Mucosa of descending colon (tissue), 3 donors: ENCODE data around the gene NEMP1. TPM values are rescaled to one million over a fixed set of nuclear protein-coding genes. Genes with fewer than 3 reads are reported as not detected.

Experiments
- ATAC-seq: fragments of 200-7000 bp; cut with Tn5 transposase; one replicate; pipeline ENCODE4 v1.9.1; 2020; ENCODE audit warnings: mild to moderate bottlenecking, moderate library complexity
- DNase-seq, 3 donors: peaks; one replicate each; pipeline ENCODE4 v3.0.0-alpha.2; 2020
- H3K36me3 ChIP-seq: fragments of 200-600 bp; one replicate; pipeline ENCODE4 v1.8.0; 2021; ENCODE audit warnings: low read depth, mild to moderate bottlenecking
- H3K4me1 ChIP-seq: fragments of 200-600 bp; one replicate; pipeline ENCODE4 v1.8.0; 2021; ENCODE audit warnings: low read depth, mild to moderate bottlenecking
- H3K4me3 ChIP-seq: fragments of 200-600 bp; one replicate; pipeline ENCODE4 v1.8.0; 2021; ENCODE audit warnings: mild to moderate bottlenecking
- H3K9me3 ChIP-seq: fragments of 200-600 bp; one replicate; pipeline ENCODE4 v1.8.0; 2021; ENCODE audit warnings: mild to moderate bottlenecking
- intact Hi-C, 2 donors: fragments of 100-400 bp; cut with DNase I in 1 of 2; cut with micrococcal nuclease in 1 of 2; formaldehyde crosslinking; loops; one replicate each; pipeline versions ENCODE4 v1.11.0 to v1.11.1; 2022; cut with DNase I, micrococcal nuclease
- total RNA-seq, 3 donors: library from RNA; stranded (reverse); fragmentation: NEBNext Ultra II Directional in 2 of 3; extraction: Animal tissue kit (Norgen Biotek cat#: 25700) in 2 of 3; gene quantifications; one replicate each; pipeline versions ENCODE4 v1.2.1 to v1.2.4, GENCODE V29; 2021 to 2023
- TF ChIP-seq, protein P1 (sequence below): fragments of 200-600 bp; IDR thresholded peaks from one replicate; pipeline ENCODE4 v1.8.0; 2022; ENCODE audit warnings: antibody characterized with exemption, mild to moderate bottlenecking
- donor health status: DM: no; HTN: no; CAD: no; lungs with moderate emphysema.
- donor health status: DM: no; HTN: no; CAD: no.
- donor health status: DM: no; HTN: yes; CAD: no.

Gene NEMP1
- total RNA-seq, 3 donors from 2014 or later: 6.3 to 16.9 (median 10.2) TPM

DNA sequence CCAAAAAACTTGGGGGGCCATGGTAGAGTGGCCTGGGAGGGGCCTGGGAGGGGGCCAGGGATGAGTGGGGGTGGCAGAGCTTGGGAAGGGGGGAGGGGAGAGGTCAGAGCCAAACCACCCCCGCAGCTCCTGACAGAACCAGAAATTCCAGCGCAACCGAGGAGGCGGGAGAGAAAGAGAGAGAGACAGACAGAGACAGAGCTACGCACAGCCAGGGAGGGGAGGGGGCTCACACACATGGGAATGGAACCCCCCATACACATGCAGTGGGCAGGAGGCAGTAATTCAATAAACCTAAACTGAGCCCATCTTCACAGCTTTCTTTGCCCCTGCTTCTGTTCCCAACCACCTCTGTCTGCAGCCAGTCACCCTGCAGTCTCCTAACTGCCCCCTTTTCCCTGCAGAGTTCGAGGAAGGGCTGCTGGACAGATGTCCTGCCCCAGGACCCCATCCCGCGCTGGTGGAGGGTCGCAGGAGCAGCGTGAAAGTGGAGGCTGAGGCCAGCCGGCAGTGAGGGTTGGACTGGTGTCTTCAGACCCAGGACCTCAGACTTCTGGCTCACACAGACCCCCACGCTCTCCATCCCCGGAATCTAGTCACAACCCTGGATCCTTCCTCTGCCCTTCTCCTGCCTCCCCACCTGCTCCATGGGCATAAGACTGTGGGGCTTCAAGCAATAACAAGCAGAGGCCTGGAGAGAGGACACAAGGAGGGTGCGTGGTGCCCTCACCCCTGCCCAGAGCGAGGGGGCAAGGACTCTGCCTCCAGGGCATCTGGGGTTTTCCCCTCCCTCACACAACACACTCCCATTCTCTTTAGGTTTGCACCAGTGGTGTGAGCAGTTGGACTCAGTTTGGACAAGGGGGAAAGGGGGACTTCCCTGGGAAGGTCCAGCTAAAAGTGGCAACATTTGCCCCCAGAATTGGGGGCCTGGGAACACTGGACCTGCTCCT lies 15.9 kb upstream of the NEMP1 start:
- ATAC-seq (no peak), DNase-seq (peak in 1 of 3 donors; percentile 27)
- H3K9me3 ChIP-seq: no peaks in the 10 kb centered on the region
- intact Hi-C loops: no loop called here
- no peaks in the 10 kb centered on the region for H3K36me3 ChIP-seq
- no peak overlapping the region for H3K4me3 ChIP-seq
- TF ChIP-seq, protein P1, sequence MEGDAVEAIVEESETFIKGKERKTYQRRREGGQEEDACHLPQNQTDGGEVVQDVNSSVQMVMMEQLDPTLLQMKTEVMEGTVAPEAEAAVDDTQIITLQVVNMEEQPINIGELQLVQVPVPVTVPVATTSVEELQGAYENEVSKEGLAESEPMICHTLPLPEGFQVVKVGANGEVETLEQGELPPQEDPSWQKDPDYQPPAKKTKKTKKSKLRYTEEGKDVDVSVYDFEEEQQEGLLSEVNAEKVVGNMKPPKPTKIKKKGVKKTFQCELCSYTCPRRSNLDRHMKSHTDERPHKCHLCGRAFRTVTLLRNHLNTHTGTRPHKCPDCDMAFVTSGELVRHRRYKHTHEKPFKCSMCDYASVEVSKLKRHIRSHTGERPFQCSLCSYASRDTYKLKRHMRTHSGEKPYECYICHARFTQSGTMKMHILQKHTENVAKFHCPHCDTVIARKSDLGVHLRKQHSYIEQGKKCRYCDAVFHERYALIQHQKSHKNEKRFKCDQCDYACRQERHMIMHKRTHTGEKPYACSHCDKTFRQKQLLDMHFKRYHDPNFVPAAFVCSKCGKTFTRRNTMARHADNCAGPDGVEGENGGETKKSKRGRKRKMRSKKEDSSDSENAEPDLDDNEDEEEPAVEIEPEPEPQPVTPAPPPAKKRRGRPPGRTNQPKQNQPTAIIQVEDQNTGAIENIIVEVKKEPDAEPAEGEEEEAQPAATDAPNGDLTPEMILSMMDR: no peak
- H3K4me1 ChIP-seq: peaks cover 25% of the 10 kb centered on the region

DNA sequence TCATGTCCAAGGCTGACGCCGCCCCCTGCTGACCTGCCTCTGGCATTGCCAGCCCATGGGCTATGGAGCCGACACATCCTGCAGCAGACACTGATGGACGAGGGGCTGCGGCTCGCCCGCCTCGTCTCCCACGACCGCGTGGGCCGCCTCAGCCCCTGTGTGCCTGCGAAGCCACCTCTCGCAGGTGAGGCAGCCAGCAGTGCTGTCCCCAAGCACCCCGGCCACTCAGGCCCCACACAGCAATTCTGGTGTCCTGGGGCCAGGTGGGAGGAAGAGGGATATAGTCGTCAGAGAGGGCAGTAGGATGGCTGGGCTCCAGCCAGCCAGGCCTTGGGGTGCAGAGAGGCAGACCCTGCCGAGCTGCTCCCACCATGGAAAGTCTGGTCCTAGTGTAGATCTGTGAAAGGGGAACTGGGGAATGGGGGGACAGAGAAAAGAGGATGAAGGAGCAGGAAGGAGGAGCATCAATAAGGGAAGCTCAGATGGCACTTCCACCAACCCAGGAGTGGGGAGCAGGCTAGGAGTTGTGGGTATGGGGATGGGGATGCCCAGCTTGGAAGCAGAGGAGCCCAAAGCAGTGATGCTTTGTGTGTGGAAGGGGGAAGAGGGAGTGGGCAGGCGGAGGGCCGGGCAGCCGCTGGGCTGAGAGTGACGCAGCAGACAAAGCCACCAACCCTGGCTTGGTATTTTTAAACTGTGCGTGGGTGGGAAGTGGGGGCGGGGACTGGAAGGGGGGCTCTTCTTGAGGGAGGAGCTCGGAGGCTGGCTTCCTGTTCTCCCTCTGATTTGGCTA lies 15.0 kb upstream of the NEMP1 start:
- Histone ChIP-seq H3K4me3 (no peak overlapping the region), H3K4me1 (peaks cover 26% of the 10 kb centered on the region), H3K36me3 (no peaks in the 10 kb centered on the region), H3K9me3 (no peaks in the 10 kb centered on the region)
- ATAC-seq (peak; percentile 43), DNase-seq (peak; percentile 62 to 79 (median 65))
- TF ChIP-seq, protein P1: peak; percentile 45
- intact Hi-C loops: no loop called here

DNA sequence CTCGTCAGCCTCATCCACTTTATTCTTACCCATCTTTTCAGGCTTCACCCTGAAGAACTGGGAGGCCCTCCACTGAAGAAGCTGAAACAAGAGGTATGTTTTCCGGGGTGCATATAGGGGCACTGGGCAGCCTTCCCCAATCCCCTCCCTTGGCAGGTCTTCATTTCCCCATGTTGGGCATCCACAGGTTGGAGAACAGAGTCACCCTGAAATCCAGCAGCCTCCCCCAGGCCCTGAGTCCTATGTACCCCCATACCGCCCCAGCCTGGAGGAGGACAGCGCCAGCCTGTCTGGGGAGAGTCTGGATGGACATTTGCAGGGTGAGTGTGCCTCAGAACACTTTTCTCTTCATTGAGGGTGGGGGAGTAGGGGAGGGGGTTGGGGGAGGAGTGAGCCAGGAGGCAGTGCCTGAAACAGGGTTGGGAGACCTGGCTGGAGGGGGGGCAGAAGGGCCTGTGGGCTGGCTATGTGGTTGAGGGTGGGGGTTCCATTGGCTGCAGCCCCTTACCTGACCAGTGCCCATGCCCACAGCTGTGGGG lies 14.4 kb upstream of the NEMP1 start:
- intact Hi-C loops: no loop called here
- H3K4me3 ChIP-seq: no peak overlapping the region
- H3K4me1 ChIP-seq: peaks cover 33% of the 10 kb centered on the region
- DNase-seq (no peak), ATAC-seq (no peak)
- TF ChIP-seq, protein P1: no peak
- no peaks in the 10 kb centered on the region for H3K36me3 ChIP-seq
- no peaks in the 10 kb centered on the region for H3K9me3 ChIP-seq

DNA sequence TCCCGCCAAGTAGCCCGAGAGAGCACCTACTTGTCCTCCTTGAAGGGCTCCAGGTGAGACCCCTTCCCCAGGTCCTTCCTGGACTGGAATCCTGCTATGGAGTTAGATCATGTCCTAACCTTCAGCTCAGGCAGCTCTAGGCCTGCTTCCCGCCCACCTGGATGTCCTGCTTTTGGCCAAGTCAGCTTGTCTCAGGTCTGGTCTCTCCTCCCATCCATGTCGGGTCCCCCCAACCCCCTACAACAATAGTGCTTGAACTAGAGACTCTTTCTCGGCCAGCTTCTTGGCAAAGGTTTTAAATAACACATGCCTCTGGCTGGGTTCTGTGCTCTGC lies 13.9 kb upstream of the NEMP1 start:
- Histone ChIP-seq H3K4me3 (no peak overlapping the region), H3K4me1 (peaks cover 37% of the 10 kb centered on the region), H3K36me3 (no peaks in the 10 kb centered on the region), H3K9me3 (no peaks in the 10 kb centered on the region)
- intact Hi-C loops: no loop called here
- ATAC-seq: no peak
- TF ChIP-seq, protein P1: no peak
- DNase-seq: no peak

DNA sequence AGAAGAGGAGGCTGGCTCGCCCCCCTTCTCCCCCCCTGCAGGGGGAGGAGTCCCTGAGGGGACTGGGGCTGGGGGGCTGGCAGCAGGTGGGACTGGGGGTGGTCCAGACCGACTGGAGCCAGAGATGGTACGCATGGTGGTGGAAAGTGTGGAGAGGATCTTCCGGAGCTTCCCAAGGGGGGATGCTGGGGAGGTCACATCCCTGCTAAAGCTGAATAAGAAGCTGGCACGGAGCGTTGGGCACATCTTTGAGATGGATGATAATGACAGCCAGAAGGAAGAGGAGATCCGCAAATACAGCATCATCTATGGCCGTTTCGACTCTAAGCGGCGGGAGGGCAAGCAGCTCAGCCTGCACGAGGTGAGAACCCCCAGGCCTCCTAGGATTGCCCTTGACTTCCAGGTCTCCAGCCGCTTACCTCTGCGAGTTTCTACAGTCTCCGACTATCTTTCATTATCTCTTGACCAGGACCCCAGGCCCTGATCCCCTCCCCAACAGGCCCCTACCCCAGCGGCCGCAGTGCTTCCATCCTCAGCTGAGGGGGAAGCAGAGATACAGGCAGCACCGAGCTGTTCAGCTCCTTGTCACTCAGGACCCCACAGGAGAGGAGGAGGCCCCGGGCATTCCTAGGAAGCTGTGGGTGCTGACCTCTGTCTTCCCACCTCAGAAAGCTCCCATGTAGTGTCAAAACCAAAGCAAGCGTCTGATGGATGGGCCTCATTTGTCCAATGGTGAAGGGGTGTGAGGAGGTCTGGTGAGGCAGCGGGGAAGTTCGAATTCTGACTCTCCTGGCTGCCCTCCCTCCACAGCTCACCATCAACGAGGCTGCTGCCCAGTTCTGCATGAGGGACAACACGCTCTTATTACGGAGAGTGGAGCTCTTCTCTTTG lies 13.3 kb upstream of the NEMP1 start:
- H3K4me3 ChIP-seq: no peak overlapping the region
- DNase-seq: no peak

More for the DNA sequence above, 13.3 kb upstream of the NEMP1 start:
- Histone ChIP-seq H3K4me1 (peaks cover 41% of the 10 kb centered on the region), H3K36me3 (no peaks in the 10 kb centered on the region), H3K9me3 (no peaks in the 10 kb centered on the region)
- TF ChIP-seq, protein P1: no peak
- no peak for ATAC-seq
- intact Hi-C loops: no loop called here
